OCI-LY3 (cell line): ENCODE results near the gene NPHS1.

ENCODE experiments used
- CTCF ChIP-seq: fragments of 200-600, 300-600 bp; sonication (generic); IDR thresholded peaks from 2 replicates; pipeline ENCODE4 v1.5.1; 2014; ENCODE audit warnings: antibody characterized with exemption, low read length, low read depth
- EZH2phosphoT487 ChIP-seq: fragments of 200-600 bp; shearing (Covaris generic); IDR thresholded peaks from 2 replicates; pipeline ENCODE4 v1.6.1; 2018; ENCODE audit warnings: antibody characterized with exemption, mixed run types, low read depth

GRCh38 chr19:35860436-35860817 is 8.1 kb upstream of the NPHS1 start:
- TF ChIP-seq CTCF (no peak), EZH2phosphoT487 (no peak)
